HCT116 (cell line): ENCODE data around the gene SMARCA2. TPM values are rescaled to one million over a fixed set of nuclear protein-coding genes. Genes with fewer than 3 reads are reported as not detected.

Source experiments
- ATAC-seq: fragments of 200-7000 bp; cut with Tn5 transposase; 2 replicates; pipeline ENCODE4 v1.9.1; 2020; ENCODE audit warnings: mild to moderate bottlenecking, moderate library complexity
- BruUV-seq: library from RNA; stranded (reverse); fragments of 400-500 nt; replicated peaks from 2 replicates; lab custom pipeline; 2021; lab: Mats Ljungman, UMichigan
- CTCF ChIA-PET: fragments of 300-600 bp; sonication (Branson Sonifier 250); formaldehyde crosslinking; loops from one replicate; lab custom pipeline; 2021; ENCODE audit warnings: antibody characterized with exemption; lab: Charles Lee
- POLR2A ChIA-PET: fragments of 300-600, 350-600 bp; sonication (Branson Sonifier 250); formaldehyde crosslinking; loops from one replicate; lab custom pipeline; 2021; ENCODE audit warnings: antibody characterized with exemption; lab: Charles Lee
- RAD21 ChIA-PET, 2 experiments: fragments of 300-600 bp; sonication (Branson Sonifier 250); formaldehyde crosslinking; loops; one replicate each; lab custom pipeline; 2023; ENCODE audit warnings: low total read pairs in 2 of 2; ENCODE audit not compliant: uncharacterized antibody in 2 of 2, unreplicated experiment in 2 of 2, low non-redundant PET in 1 of 2; lab: Charles Lee
- DNase-seq: peaks from one replicate; pipeline ENCODE4 v3.0.0-alpha.2; 2010; ENCODE audit warnings: low read depth, low spot score
- H2AFZ ChIP-seq: fragments of 200-600 bp; shearing (Covaris generic), sonication (generic); 2 replicates; pipeline ENCODE4 v1.6.1; 2017; ENCODE audit warnings: low read depth, mixed run types, mixed read lengths, antibody characterized with exemption, low read length; ENCODE audit not compliant: poor library complexity, severe bottlenecking
- H3K27ac ChIP-seq: 2 replicates; pipeline ENCODE4 v1.5.1; 2012; ENCODE audit warnings: low read depth, low read length
- H3K27me3 ChIP-seq: fragments of 200-600 bp; sonication (generic); 2 replicates; pipeline ENCODE4 v1.6.1; 2016; ENCODE audit warnings: mixed run types, low read length, mixed read lengths; ENCODE audit not compliant: insufficient read depth
- H3K36me3 ChIP-seq, 2 experiments: fragments of 200-500 bp in 1 of 2; fragments of 200-600 bp in 1 of 2; sonication (Bioruptor generic) in 1 of 2; sonication (generic) in 1 of 2; 2 replicates each; pipeline versions ENCODE4 v1.5.1 to v1.6.1; 2014 to 2016; ENCODE audit warnings: low read length in 2 of 2, inconsistent platforms in 1 of 2, mixed read lengths in 1 of 2, mixed run types in 1 of 2; ENCODE audit not compliant: insufficient read depth in 2 of 2, control insufficient read depth in 1 of 2
- H3K4me1 ChIP-seq, 2 experiments: fragments of 200-600 bp in 1 of 2; sonication (generic) in 1 of 2; 2 replicates each; pipeline versions ENCODE4 v1.5.1 to v1.6.1; 2012 to 2017; ENCODE audit warnings: low read length in 2 of 2, inconsistent platforms in 1 of 2, mild to moderate bottlenecking in 1 of 2, mixed read lengths in 1 of 2, mixed run types in 1 of 2, moderate library complexity in 1 of 2; ENCODE audit not compliant: insufficient read depth in 2 of 2, control insufficient read depth in 1 of 2
- H3K4me2 ChIP-seq: fragments of 200-600 bp; sonication (generic); 2 replicates; pipeline ENCODE4 v1.6.1; 2017; ENCODE audit warnings: mixed run types, low read length, mixed read lengths
- H3K4me3 ChIP-seq, 2 experiments: fragments of 200-600 bp in 1 of 2; sonication (generic) in 1 of 2; replicated peaks in 1 of 2; 2 replicates each; pipeline ENCODE4 v1.5.1; 2011 to 2016; ENCODE audit warnings: low read length in 2 of 2, control low read depth in 1 of 2, low read depth in 1 of 2, mild to moderate bottlenecking in 1 of 2, mixed read lengths in 1 of 2, mixed run types in 1 of 2
- H3K79me2 ChIP-seq: fragments of 200-600 bp; sonication (generic); 2 replicates; pipeline ENCODE4 v1.6.1; 2017; ENCODE audit warnings: mild to moderate bottlenecking, mixed run types, low read length, moderate library complexity, mixed read lengths; ENCODE audit not compliant: insufficient read depth
- H3K9ac ChIP-seq: fragments of 200-600 bp; sonication (generic); 2 replicates; pipeline ENCODE4 v1.6.1; 2016; ENCODE audit warnings: low read length, mixed read lengths
- H3K9me2 ChIP-seq: fragments of 200-600 bp; sonication (generic), shearing (Covaris generic); 2 replicates; pipeline ENCODE4 v1.6.1; 2017; ENCODE audit warnings: mixed run types, mild to moderate bottlenecking, moderate library complexity; ENCODE audit not compliant: insufficient read depth
- H3K9me3 ChIP-seq, 2 experiments: fragments of 200-500 bp in 1 of 2; fragments of 200-600 bp in 1 of 2; sonication (Bioruptor generic) in 1 of 2; sonication (generic) in 1 of 2; 2 replicates each; pipeline ENCODE4 v1.6.1; 2014 to 2017; ENCODE audit warnings: low read length in 2 of 2, mixed read lengths in 2 of 2, inconsistent platforms in 1 of 2, low read depth in 1 of 2, mild to moderate bottlenecking in 1 of 2, mixed run types in 1 of 2, moderate library complexity in 1 of 2; ENCODE audit not compliant: control insufficient read depth in 1 of 2, insufficient read depth in 1 of 2
- H4K20me1 ChIP-seq: fragments of 200-600 bp; sonication (generic), shearing (Covaris generic); 2 replicates; pipeline ENCODE4 v1.6.1; 2017; ENCODE audit warnings: mixed run types, mild to moderate bottlenecking, moderate library complexity; ENCODE audit not compliant: insufficient read depth
- ATF3 ChIP-seq: IDR thresholded peaks from 2 replicates; pipeline ENCODE4 v1.6.1; 2012
- CBX3 ChIP-seq: IDR thresholded peaks from 2 replicates; pipeline ENCODE4 v1.6.1; 2012; ENCODE audit warnings: low read depth
- CTCF ChIP-seq, 3 experiments: fragments of 200-600 bp in 1 of 3; sonication (generic) in 1 of 3; IDR thresholded peaks in 2 of 3; conservative IDR thresholded peaks in 1 of 3; 2 replicates each; pipeline ENCODE4 v1.5.1; 2012 to 2017; ENCODE audit warnings: low read depth in 2 of 3, low read length in 2 of 3, antibody characterized with exemption in 1 of 3, borderline replicate concordance in 1 of 3, control low read depth in 1 of 3, mild to moderate bottlenecking in 1 of 3, mixed read lengths in 1 of 3, mixed run types in 1 of 3, moderate library complexity in 1 of 3; ENCODE audit not compliant: insufficient read depth in 1 of 3
- EGR1 ChIP-seq: IDR thresholded peaks from 2 replicates; pipeline ENCODE4 v1.6.1; 2012; ENCODE audit warnings: low read depth
- EZH2 ChIP-seq: fragments of 200-600 bp; sonication (generic); IDR thresholded peaks from 2 replicates; pipeline ENCODE4 v1.6.1; 2017; ENCODE audit warnings: antibody characterized with exemption, mixed run types
- JUND ChIP-seq: IDR thresholded peaks from 2 replicates; pipeline ENCODE4 v1.6.1; 2012
- MAX ChIP-seq: IDR thresholded peaks from 2 replicates; pipeline ENCODE4 v1.6.1; 2012
- POLR2AphosphoS5 ChIP-seq: IDR thresholded peaks from 2 replicates; pipeline ENCODE4 v1.6.1; 2011; ENCODE audit warnings: mild to moderate bottlenecking, low read depth, low read length, moderate library complexity
- REST ChIP-seq: IDR thresholded peaks from 2 replicates; pipeline ENCODE4 v1.6.1; 2012; ENCODE audit warnings: low read depth
- SIN3A ChIP-seq: IDR thresholded peaks from 2 replicates; pipeline ENCODE4 v1.6.1; 2012; ENCODE audit warnings: low read depth
- SRF ChIP-seq: IDR thresholded peaks from 2 replicates; pipeline ENCODE4 v1.6.1; 2012; ENCODE audit warnings: low read depth
- TCF7L2 ChIP-seq: IDR thresholded peaks from 2 replicates; pipeline ENCODE4 v1.7.0; 2011; ENCODE audit warnings: borderline replicate concordance, inconsistent platforms; ENCODE audit not compliant: insufficient read depth, insufficient read length; ENCODE audit errors: extremely low read depth
- YY1 ChIP-seq: IDR thresholded peaks from 2 replicates; pipeline ENCODE4 v1.6.1; 2011; ENCODE audit warnings: low read length, low read depth, moderate library complexity, mild to moderate bottlenecking; ENCODE audit not compliant: insufficient replicate concordance; ENCODE audit errors: extremely low read depth
- ZNF274 ChIP-seq: fragments of 200-500 bp; sonication (Bioruptor generic); IDR thresholded peaks from 2 replicates; pipeline ENCODE4 v1.6.1; 2014; ENCODE audit warnings: mild to moderate bottlenecking, low read depth, low read length, inconsistent platforms
- intact Hi-C: fragments of 100-400 bp; cut with micrococcal nuclease; formaldehyde crosslinking; loops from 2 replicates; pipeline ENCODE4 v1.10.0; 2022
- total RNA-seq: library from RNA; stranded (reverse); gene quantifications from one replicate; pipeline ENCODE4 v1.2.1, GENCODE V29; 2021; ENCODE audit not compliant: unreplicated experiment

Gene SMARCA2
- total RNA-seq, 1 experiment from 2014 or later: 14.7 TPM

GRCh38 chr9:2117527-2117926 is 102.4 kb downstream of the SMARCA2 start:
- no peak for TF ChIP-seq CBX3
- no peak for TF ChIP-seq ATF3
- no peak for TF ChIP-seq ZNF274
- TF ChIP-seq SRF: no peak
- Histone ChIP-seq H3K9me2 (no peaks in the 10 kb centered on the region), H3K27ac (no peak overlapping the region), H3K4me2 (no peak overlapping the region), H4K20me1 (no peaks in the 10 kb centered on the region), H3K9me3 (no peaks in the 10 kb centered on the region), H3K9ac (no peak overlapping the region), H3K4me1 (peaks cover 2 to 3% of the 10 kb centered on the region in 2 experiments; a peak in 1 of 4 replicates), H3K36me3 (no peaks in the 10 kb centered on the region), H3K79me2 (no peaks in the 10 kb centered on the region), H3K4me3 (no peak overlapping the region), H2AFZ (no peak overlapping the region), H3K27me3 (no peaks in the 10 kb centered on the region)
- ATAC-seq (no peak), DNase-seq (no peak)
- no TSS peak for BruUV-seq
- CTCF ChIA-PET: no interaction called here
- POLR2A ChIA-PET: no interaction called here
- RAD21 ChIA-PET: no interaction called here
- intact Hi-C loops: no loop called here

- Histone ChIP-seq H3K36me3 (no peaks in the 10 kb centered on the region), H3K4me1 (peaks cover 2 to 3% of the 10 kb centered on the region in 2 experiments; a peak in 1 of 4 replicates), H3K79me2 (no peaks in the 10 kb centered on the region), H3K4me2 (no peak overlapping the region), H3K9me3 (no peaks in the 10 kb centered on the region), H3K9ac (no peak overlapping the region), H3K27me3 (no peaks in the 10 kb centered on the region), H2AFZ (no peak overlapping the region), H3K4me3 (no peak overlapping the region), H3K27ac (no peak overlapping the region), H3K9me2 (no peaks in the 10 kb centered on the region), H4K20me1 (no peaks in the 10 kb centered on the region)
- no TSS peak for BruUV-seq
- TF ChIP-seq JUND: no peak
- no peak for TF ChIP-seq ZNF274
- TF ChIP-seq SIN3A: no peak
- no peak for TF ChIP-seq EGR1
- no peak for TF ChIP-seq SRF
- TF ChIP-seq EZH2: no peak
- TF ChIP-seq CTCF (IDR thresholded peaks at IDR 0.05 in 2 of 3, conservative IDR thresholded peaks at IDR 0.05 in 1 of 3; ENCODE audit: borderline replicate concordance in 1 of 3, insufficient read depth in 1 of 3, low read depth in 2 of 3, low read length in 2 of 3): no peak
- no peak for TF ChIP-seq REST
- TF ChIP-seq YY1: no peak
- TF ChIP-seq TCF7L2: no peak
- TF ChIP-seq POLR2AphosphoS5: no peak
- no peak for TF ChIP-seq MAX
- ChIA-PET POLR2A (no interaction called here), CTCF (no interaction called here), RAD21 (no interaction called here)
- ATAC-seq (no peak), DNase-seq (no peak)
- intact Hi-C loops: no loop called here
These were observed 104.4 kb downstream of the SMARCA2 start for GRCh38 chr9:2119566-2119965.
